Nephron progenitor cell (in vitro differentiated cells): ENCODE measurements around the gene KLRC2.
"Not testable (repeated sequence)": the region's sequence is repeated elsewhere in the genome, so short reads cannot be mapped to it uniquely, and the experiment has no call there.

ENCODE experiments used
- DNase-seq: peaks from one replicate; pipeline ENCODE4 v3.0.0; 2021
- H3K27ac Mint-ChIP-seq: 2 replicates; pipeline ENCODE4 v1.8.0; 2021; ENCODE audit warnings: mild to moderate bottlenecking, moderate library complexity, mixed read lengths
- H3K27me3 Mint-ChIP-seq: 2 replicates; pipeline ENCODE4 v1.8.0; 2021; ENCODE audit warnings: mild to moderate bottlenecking, low read depth, mixed read lengths; ENCODE audit not compliant: poor library complexity
- H3K36me3 Mint-ChIP-seq: 2 replicates; pipeline ENCODE4 v1.8.0; 2021; ENCODE audit warnings: low read depth, mixed read lengths
- H3K4me1 Mint-ChIP-seq: 2 replicates; pipeline ENCODE4 v1.8.0; 2021; ENCODE audit warnings: mixed read lengths
- H3K4me3 Mint-ChIP-seq: 2 replicates; pipeline ENCODE4 v1.8.0; 2021; ENCODE audit warnings: mild to moderate bottlenecking, moderate library complexity, mixed read lengths
- H3K9me3 Mint-ChIP-seq: 2 replicates; pipeline ENCODE4 v1.8.0; 2021; ENCODE audit warnings: mild to moderate bottlenecking, moderate library complexity, mixed read lengths
- CTCF ChIP-seq: fragments of 200-600 bp; sonication (generic); IDR thresholded peaks from 2 replicates; pipeline ENCODE4 v1.5.0; 2021; ENCODE audit warnings: antibody characterized with exemption

The KLRC2 gene

GRCh38 chr12:10422159-10422558, 13.7 kb downstream of the KLRC2 start:
- not testable (repeated sequence) for H3K4me1 Mint-ChIP-seq, H3K4me3 Mint-ChIP-seq, H3K27ac Mint-ChIP-seq, H3K36me3 Mint-ChIP-seq, H3K27me3 Mint-ChIP-seq, H3K9me3 Mint-ChIP-seq, DNase-seq

- H3K27ac Mint-ChIP-seq, DNase-seq, H3K27me3 Mint-ChIP-seq, H3K36me3 Mint-ChIP-seq, H3K9me3 Mint-ChIP-seq, H3K4me3 Mint-ChIP-seq, H3K4me1 Mint-ChIP-seq: not testable (repeated sequence)
Measured at GRCh38 chr12:10420334-10420733, 15.5 kb downstream of the KLRC2 start, which contains the start of gene KLRC3. TSS of gene KLRC3 (minus strand) at chr12:10420595. CDS start at chr12:10420550, 45 bp downstream.

GRCh38 chr12:10409392-10409791, 26.4 kb downstream of the KLRC2 start, which contains the start of gene KLRC4:
TSS of gene KLRC4 (minus strand) at chr12:10409757. CDS start at chr12:10409575, 182 bp downstream.
- DNase-seq, result no peak
- Mint-ChIP-seq H3K36me3 (no peaks in the 10 kb centered on the region), H3K27ac (peak within 1 kb of the TSS; percentile 51)

GRCh38 chr12:10408842-10409241, 27.0 kb downstream of the KLRC2 start:
- TF ChIP-seq CTCF, result no peak
- H3K9me3 Mint-ChIP-seq, result peaks cover 4% of the 10 kb centered on the region
- H3K27me3 Mint-ChIP-seq, result no peaks in the 10 kb centered on the region
- no peak overlapping the region for H3K4me3 Mint-ChIP-seq
- peaks cover 23% of the 10 kb centered on the region for H3K4me1 Mint-ChIP-seq
- no peak overlapping the region for H3K27ac Mint-ChIP-seq
- DNase-seq, result no peak
- H3K36me3 Mint-ChIP-seq, result no peaks in the 10 kb centered on the region

More at GRCh38 chr12:10409392-10409791, 26.4 kb downstream of the KLRC2 start, which contains the start of gene KLRC4:
- Mint-ChIP-seq H3K27me3 (no peaks in the 10 kb centered on the region), H3K4me3 (no peak within 1 kb of the TSS), H3K9me3 (peaks cover 4% of the 10 kb centered on the region), H3K4me1 (peaks cover 23% of the 10 kb centered on the region)
- TF ChIP-seq CTCF, result no peak

GRCh38 chr12:10406725-10407124, 29.1 kb downstream of the KLRC2 start:
- Mint-ChIP-seq H3K27ac (no peak overlapping the region), H3K4me3 (no peak overlapping the region), H3K27me3 (no peaks in the 10 kb centered on the region), H3K4me1 (peaks cover 23% of the 10 kb centered on the region), H3K36me3 (no peaks in the 10 kb centered on the region), H3K9me3 (peaks cover 4% of the 10 kb centered on the region)
- no peak for DNase-seq
- TF ChIP-seq CTCF, result no peak

- Mint-ChIP-seq H3K9me3 (peaks cover 4% of the 10 kb centered on the region), H3K27ac (no peak overlapping the region), H3K27me3 (no peaks in the 10 kb centered on the region), H3K4me3 (no peak overlapping the region), H3K36me3 (no peaks in the 10 kb centered on the region), H3K4me1 (peaks cover 14% of the 10 kb centered on the region)
- DNase-seq, result no peak
- TF ChIP-seq CTCF, result no peak
Measured at GRCh38 chr12:10405294-10405693, 30.5 kb downstream of the KLRC2 start.

GRCh38 chr12:10404798-10405197, 31.0 kb downstream of the KLRC2 start:
- Mint-ChIP-seq H3K36me3 (no peaks in the 10 kb centered on the region), H3K27me3 (no peaks in the 10 kb centered on the region), H3K9me3 (peaks cover 4% of the 10 kb centered on the region), H3K4me3 (no peak overlapping the region), H3K27ac (no peak overlapping the region), H3K4me1 (peaks cover 12% of the 10 kb centered on the region)
- no peak for DNase-seq
- no peak for TF ChIP-seq CTCF
